AG09309 (cell line): ENCODE results near the gene SLC1A4.

Experiments used
- DNase-seq: peaks from one replicate; pipeline ENCODE4 v3.0.0-alpha.2; 2010; ENCODE audit warnings: low read depth
- H3K4me3 ChIP-seq: 2 replicates; pipeline ENCODE4 v1.5.1; 2011; ENCODE audit warnings: mild to moderate bottlenecking, low read depth, low read length, moderate library complexity; ENCODE audit not compliant: control insufficient read depth
- TF ChIP-seq, protein P1 (sequence below): IDR thresholded peaks from 2 replicates; pipeline ENCODE4 v1.5.1; 2011; ENCODE audit warnings: mild to moderate bottlenecking, low read depth, low read length, inconsistent platforms; ENCODE audit not compliant: insufficient read depth, control insufficient read depth; ENCODE audit errors: missing control alignments

The SLC1A4 gene

DNA sequence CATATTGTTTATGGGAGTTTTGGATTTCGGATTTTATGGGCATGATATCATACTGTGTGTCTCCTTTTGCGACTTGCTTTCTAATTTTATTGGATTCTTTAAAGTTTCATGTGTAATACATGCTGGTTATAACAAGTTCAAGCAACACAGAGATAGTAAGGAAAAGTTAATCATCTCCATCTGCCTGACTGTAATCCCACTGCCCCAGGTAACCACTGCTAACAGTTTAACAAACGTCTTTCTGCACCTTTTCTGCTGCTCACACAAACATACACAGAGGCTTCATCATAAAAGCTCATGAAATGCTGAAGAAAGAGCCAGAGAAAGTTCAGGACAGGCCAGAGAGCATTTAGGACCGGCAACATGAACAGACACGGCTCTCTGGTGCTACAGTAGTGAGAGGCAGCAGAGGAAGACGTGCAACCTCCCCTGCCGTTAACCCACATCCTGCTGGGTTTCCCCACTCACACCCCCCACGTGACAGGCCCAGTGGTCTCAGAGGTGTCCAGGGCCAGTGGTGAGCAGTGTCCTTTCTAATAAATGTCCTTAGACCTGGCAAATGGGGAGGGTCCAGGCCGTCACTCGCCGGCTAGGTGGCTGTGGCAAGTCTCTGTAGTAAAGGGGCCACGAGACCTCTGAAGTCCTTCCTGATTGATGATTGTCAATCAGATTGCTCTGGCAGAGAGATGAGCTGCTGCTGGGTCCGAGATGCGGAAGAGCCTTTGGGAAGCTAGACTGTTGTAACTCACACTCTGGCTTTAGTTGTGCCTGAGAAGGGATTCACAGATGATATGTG, 43.0 kb upstream of the SLC1A4 start:
- TF ChIP-seq, protein P1, sequence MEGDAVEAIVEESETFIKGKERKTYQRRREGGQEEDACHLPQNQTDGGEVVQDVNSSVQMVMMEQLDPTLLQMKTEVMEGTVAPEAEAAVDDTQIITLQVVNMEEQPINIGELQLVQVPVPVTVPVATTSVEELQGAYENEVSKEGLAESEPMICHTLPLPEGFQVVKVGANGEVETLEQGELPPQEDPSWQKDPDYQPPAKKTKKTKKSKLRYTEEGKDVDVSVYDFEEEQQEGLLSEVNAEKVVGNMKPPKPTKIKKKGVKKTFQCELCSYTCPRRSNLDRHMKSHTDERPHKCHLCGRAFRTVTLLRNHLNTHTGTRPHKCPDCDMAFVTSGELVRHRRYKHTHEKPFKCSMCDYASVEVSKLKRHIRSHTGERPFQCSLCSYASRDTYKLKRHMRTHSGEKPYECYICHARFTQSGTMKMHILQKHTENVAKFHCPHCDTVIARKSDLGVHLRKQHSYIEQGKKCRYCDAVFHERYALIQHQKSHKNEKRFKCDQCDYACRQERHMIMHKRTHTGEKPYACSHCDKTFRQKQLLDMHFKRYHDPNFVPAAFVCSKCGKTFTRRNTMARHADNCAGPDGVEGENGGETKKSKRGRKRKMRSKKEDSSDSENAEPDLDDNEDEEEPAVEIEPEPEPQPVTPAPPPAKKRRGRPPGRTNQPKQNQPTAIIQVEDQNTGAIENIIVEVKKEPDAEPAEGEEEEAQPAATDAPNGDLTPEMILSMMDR, result no peak
- H3K4me3 ChIP-seq, result no peak overlapping the region
- DNase-seq, result no peak

DNA sequence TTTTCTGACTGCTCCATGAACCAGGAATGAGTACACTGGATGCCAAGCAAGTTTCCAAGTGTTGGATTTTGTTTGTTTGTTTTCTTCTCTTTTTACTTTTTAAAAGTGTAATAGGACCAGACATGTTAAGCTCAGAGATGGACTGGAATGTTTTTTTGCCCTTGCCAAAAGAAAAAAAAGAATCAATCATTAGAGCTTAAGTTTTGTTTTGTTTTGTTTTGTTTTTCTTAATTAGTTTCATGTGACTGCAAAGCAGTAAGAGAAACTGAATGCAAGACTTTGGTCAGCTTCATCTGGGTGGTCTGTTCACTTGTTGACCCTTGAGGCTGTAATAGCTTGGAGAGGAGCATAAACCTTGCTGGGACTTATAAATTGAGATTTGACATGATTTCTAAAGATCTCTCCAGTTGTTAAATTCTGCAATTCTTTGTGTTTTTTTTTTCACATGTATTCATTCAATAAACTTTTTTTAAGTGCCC, 42.4 kb upstream of the SLC1A4 start:
- no peak overlapping the region for H3K4me3 ChIP-seq
- no peak for DNase-seq
- TF ChIP-seq, protein P1, result no peak

- TF ChIP-seq, protein P1, result no peak
- DNase-seq, result no peak
- H3K4me3 ChIP-seq, result no peak overlapping the region
Measured at GRCh38 chr2:64947885-64948284, 41.3 kb upstream of the SLC1A4 start.

DNA sequence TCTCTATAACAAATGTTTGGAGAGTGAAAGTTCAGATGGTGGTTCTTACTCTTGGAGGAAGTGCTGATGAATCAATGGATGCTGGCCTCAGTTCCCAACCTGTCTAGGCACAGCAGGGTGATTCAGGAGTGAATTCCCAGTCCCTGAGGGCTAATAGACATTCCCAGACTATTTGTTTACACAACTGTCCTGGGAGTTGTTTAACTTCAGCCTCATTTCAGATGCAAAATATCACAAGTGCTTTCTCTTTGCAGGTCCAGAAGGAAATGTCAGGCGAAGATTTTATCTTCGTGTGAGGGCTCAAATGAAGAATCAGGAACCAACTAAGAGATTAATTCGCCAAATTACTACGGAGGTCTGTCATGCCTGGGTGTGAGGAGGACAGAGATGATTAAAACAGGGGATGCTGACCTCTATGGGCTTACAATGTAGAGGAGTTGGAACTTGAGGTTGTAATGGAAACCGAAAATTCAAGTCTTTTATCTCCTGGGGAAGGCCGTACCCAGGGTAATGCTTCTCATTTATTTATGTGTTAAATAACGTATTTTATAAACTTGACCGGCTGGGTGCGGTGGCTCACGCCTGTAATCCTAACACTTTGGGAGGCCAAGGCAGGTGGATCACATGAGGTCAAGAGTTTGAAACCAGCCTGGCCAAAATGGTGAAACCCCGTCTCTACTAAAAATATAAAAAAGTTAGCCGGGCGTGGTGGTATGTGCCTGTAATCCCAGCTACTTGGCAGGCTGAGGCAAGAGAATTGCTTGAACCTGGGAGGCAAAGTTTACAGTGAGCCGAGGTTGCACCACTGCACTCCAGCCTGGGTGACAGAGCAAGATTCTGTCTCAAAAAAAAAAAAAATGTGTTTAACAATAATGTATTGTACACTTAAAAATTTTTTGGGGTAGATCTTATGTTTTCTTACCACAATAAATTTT, 38.7 kb upstream of the SLC1A4 start:
- no peak for DNase-seq
- H3K4me3 ChIP-seq, result no peak overlapping the region

DNA sequence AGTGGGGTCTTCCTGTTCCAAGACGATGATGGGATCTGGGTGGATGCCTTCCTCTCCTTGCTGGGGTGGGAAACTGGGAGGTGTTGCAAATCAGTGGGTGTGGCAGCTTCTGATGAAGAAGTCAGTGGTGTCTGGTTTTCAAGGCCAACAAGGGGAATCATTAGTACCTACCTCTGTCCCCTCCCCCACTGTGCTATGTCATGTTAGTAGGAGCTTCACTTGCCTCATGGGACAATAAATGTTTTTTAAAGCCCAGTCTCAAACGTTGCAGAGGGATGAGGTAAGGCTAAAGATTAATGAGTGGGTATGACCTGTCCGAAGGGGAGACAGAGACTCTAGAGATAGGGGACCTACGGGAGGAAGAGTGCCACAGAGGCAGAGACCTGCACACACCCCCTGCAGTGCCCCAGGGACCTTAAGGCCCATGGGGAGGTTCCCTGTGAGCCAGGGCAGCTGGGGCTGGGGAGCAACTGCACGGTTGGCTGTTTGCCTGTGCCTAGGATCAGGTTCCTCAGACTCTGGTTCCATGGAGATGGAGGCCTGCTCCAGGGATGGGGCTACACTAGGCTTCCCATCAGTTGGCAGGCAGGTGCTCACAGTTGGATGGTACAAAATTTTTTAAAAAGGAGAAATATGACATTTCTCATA, 37.8 kb upstream of the SLC1A4 start:
- TF ChIP-seq, protein P1, result no peak
- no peak overlapping the region for H3K4me3 ChIP-seq
- no peak for DNase-seq

More for the DNA sequence above, 38.7 kb upstream of the SLC1A4 start:
- TF ChIP-seq, protein P1, result no peak

GRCh38 chr2:64952096-64952495, 37.1 kb upstream of the SLC1A4 start:
- TF ChIP-seq, protein P1, result no peak
- no peak overlapping the region for H3K4me3 ChIP-seq
- no peak for DNase-seq
